ENCODE results near the gene SYT5. TPM values are rescaled to one million over a fixed set of nuclear protein-coding genes. Genes with fewer than 3 reads are reported as not detected.

Gene SYT5
- total and polyA plus RNA-seq, 9 of the 15 experiments (the other 6 are each of a cell fraction or from before 2014, with no cell fraction given), result 1.3 to 20.9 (median 8.8) TPM

DNA sequence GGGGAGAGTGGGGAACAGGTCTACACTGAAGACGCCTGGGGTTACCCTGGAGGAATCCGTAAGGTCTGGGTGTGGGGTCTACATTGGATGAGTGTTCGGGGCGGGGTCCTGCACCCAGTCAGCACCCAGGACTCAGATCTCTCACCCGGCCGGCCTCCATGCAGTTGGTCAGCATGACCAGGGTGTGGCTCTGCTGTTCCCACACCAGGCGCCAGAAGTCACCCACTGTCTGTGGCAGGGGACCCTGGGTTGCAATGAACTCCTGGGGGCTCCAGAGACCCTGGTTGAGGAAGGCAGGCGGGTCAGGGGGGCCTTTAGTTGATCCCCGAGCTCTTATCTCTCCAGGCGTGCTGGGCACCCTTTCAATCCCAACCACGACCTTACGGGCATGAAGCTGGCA is 6.0 kb upstream of the SYT5 start:
- Histone ChIP-seq H3K27me3 (ENCODE audit: control insufficient read depth in 2 of 2, insufficient read depth in 2 of 2, low read length in 2 of 2) (no peaks in the 10 kb centered on the region), H3K9ac (ENCODE audit: insufficient read depth in 1 of 2, low read depth in 2 of 2, low read length in 2 of 2) (no peak overlapping the region), H3K4me3 (no peak overlapping the region), H3K9me1 (ENCODE audit: control insufficient read depth, insufficient read depth, low read length) (no peaks in the 10 kb centered on the region), H3K36me3 (ENCODE audit: control insufficient read depth, insufficient read depth, low read length) (peaks cover 5% of the 10 kb centered on the region; the same call in 1 of the 3 replicates), H3K4me2 (ENCODE audit: insufficient read depth, low read length) (no peak overlapping the region), H3K79me2 (ENCODE audit: control insufficient read depth, insufficient read depth, low read length) (no peaks in the 10 kb centered on the region), H4K20me1 (replicated peaks; ENCODE audit: control insufficient read depth, insufficient read depth, low read length) (no peaks in the 10 kb centered on the region), H3K9me3 (replicated peaks; ENCODE audit: control insufficient read depth, insufficient read depth, low read depth, low read length) (no peaks in the 10 kb centered on the region), H3K27ac (ENCODE audit: extremely low read depth, low read depth, low read length) (no peak overlapping the region), H2AFZ (ENCODE audit: low read depth, low read length) (no peak overlapping the region), H3K4me1 (replicated peaks in 1 of 2; ENCODE audit: control insufficient read depth in 2 of 2, insufficient read depth in 2 of 2, low read length in 2 of 2) (peaks cover 0 to 15% of the 10 kb centered on the region in 2 experiments; a peak in 2 of 5 replicates)
- ATAC-seq (no peak), DNase-seq (ENCODE audit: extremely low read depth in 1 of 4, low spot score in 3 of 4) (no peak), FAIRE-seq (no peak)
- intact Hi-C loops (cut with micrococcal nuclease), result no loop called here
- 90% methylated on average over 12 of the region's 12 CpGs for WGBS (ENCODE audit: insufficient coverage, low coverage, missing lambda C conversion rate)
- BruUV-seq (replicated peaks), result no TSS peak
- TF ChIP-seq, protein P1, sequence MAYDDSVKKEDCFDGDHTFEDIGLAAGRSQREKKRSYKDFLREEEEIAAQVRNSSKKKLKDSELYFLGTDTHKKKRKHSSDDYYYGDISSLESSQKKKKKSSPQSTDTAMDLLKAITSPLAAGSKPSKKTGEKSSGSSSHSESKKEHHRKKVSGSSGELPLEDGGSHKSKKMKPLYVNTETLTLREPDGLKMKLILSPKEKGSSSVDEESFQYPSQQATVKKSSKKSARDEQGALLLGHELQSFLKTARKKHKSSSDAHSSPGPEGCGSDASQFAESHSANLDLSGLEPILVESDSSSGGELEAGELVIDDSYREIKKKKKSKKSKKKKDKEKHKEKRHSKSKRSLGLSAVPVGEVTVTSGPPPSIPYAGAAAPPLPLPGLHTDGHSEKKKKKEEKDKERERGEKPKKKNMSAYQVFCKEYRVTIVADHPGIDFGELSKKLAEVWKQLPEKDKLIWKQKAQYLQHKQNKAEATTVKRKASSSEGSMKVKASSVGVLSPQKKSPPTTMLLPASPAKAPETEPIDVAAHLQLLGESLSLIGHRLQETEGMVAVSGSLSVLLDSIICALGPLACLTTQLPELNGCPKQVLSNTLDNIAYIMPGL (CRISPR knock-in tag; IDR thresholded peaks at IDR 0.05), result no peak
- ChIA-PET CTCF (ENCODE audit: low intra/inter-chr PET ratio) (no interaction called here), POLR2A (no interaction called here)
- in situ Hi-C loops (cut with MboI), result no loop called here

DNA sequence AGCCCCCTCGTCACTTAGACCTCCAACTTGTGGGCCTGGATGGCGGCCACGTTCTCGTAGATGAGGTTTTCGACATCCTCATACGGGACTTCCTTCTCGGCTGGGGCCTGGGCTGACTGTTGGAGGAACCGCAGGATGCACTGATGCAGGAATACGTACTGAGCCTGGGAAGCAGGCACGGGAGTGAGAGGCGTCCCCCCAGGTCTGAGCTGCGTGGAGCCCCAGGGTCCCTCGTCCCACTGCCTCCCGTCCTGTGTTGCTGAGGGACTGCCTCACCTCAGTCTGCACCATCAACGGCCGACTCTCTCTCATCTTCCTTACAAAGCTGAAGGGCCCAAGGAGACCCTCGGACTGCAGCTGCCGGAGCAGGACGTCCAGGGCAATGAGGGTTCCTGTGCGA is 1.7 kb upstream of the SYT5 start:
- Histone ChIP-seq H3K9ac (ENCODE audit: insufficient read depth in 1 of 2, low read depth in 2 of 2, low read length in 2 of 2) (no peak overlapping the region; a peak in 1 of 4 replicates), H3K36me3 (ENCODE audit: control insufficient read depth, insufficient read depth, low read length) (peaks cover 3% of the 10 kb centered on the region; the same call in 1 of the 3 replicates), H3K9me1 (ENCODE audit: control insufficient read depth, insufficient read depth, low read length) (no peaks in the 10 kb centered on the region), H2AFZ (ENCODE audit: low read depth, low read length) (no peak overlapping the region), H3K9me3 (replicated peaks; ENCODE audit: control insufficient read depth, insufficient read depth, low read depth, low read length) (no peaks in the 10 kb centered on the region), H3K79me2 (ENCODE audit: control insufficient read depth, insufficient read depth, low read length) (no peaks in the 10 kb centered on the region), H3K27ac (ENCODE audit: extremely low read depth, low read depth, low read length) (no peak overlapping the region), H4K20me1 (replicated peaks; ENCODE audit: control insufficient read depth, insufficient read depth, low read length) (peaks cover 15% of the 10 kb centered on the region), H3K4me1 (replicated peaks in 1 of 2; ENCODE audit: control insufficient read depth in 2 of 2, insufficient read depth in 2 of 2, low read length in 2 of 2) (peaks cover 15 to 25% of the 10 kb centered on the region in 2 experiments), H3K4me3 (no peak overlapping the region), H3K4me2 (ENCODE audit: insufficient read depth, low read length) (no peak overlapping the region), H3K27me3 (ENCODE audit: control insufficient read depth in 2 of 2, insufficient read depth in 2 of 2, low read length in 2 of 2) (no peaks in the 10 kb centered on the region)
- intact Hi-C loops (cut with micrococcal nuclease) (no loop called here), in situ Hi-C loops (cut with MboI) (no loop called here)
- DNase-seq (ENCODE audit: extremely low read depth in 1 of 4, low spot score in 3 of 4) (no peak), FAIRE-seq (no peak), ATAC-seq (no peak)
- POLR2A ChIA-PET, result interaction anchor here (0.8 kb wide), 1 partner anchor 11 kb away, joined by 3 read pairs; no protein-coding TSS in a partner anchor
- no TSS peak for BruUV-seq (replicated peaks)
- 64% methylated on average over 20 of the region's 20 CpGs for WGBS (ENCODE audit: insufficient coverage, low coverage, missing lambda C conversion rate)
- TF ChIP-seq ZNF232 (CRISPR knock-in tag; IDR thresholded peaks at IDR 0.05), result no peak
- TF ChIP-seq, protein P1 (CRISPR knock-in tag; IDR thresholded peaks at IDR 0.05), result no peak
- peak; percentile 50 for TF ChIP-seq POLR2G (IDR thresholded peaks at IDR 0.05; ENCODE audit: low read depth, low read length)
- TF ChIP-seq BCOR (IDR thresholded peaks at IDR 0.05), result no peak
- CTCF ChIA-PET (ENCODE audit: low intra/inter-chr PET ratio), result no interaction called here
